ENCODE results near the gene FGA. TPM values are rescaled to one million over a fixed set of nuclear protein-coding genes. Genes with fewer than 3 reads are reported as not detected.

The FGA gene
- total RNA-seq, 1 experiment from 2014 or later: 3.9 TPM

GRCh38 chr4:154618708-154619315 is 28.3 kb upstream of the FGA start:
- BruUV-seq (replicated peaks): no TSS peak
- Histone ChIP-seq H3K9me2 (ENCODE audit: insufficient read depth) (no peaks in the 10 kb centered on the region), H3K9ac (ENCODE audit: low read length) (no peak overlapping the region), H3K9me3 (ENCODE audit: control insufficient read depth in 1 of 2, insufficient read depth in 1 of 2, low read depth in 1 of 2, low read length in 2 of 2) (no peaks in the 10 kb centered on the region), H3K27ac (ENCODE audit: low read depth, low read length) (no peak overlapping the region), H3K79me2 (ENCODE audit: insufficient read depth, low read length) (no peaks in the 10 kb centered on the region), H3K27me3 (ENCODE audit: insufficient read depth, low read length) (no peaks in the 10 kb centered on the region), H3K4me3 (replicated peaks in 1 of 2; ENCODE audit: low read depth in 1 of 2, low read length in 2 of 2) (no peak overlapping the region), H3K4me1 (ENCODE audit: control insufficient read depth in 1 of 2, insufficient read depth in 2 of 2, low read length in 2 of 2) (peaks cover 0 to 3% of the 10 kb centered on the region in 2 experiments; a peak in 1 of 4 replicates), H3K4me2 (ENCODE audit: low read length) (no peak overlapping the region), H2AFZ (ENCODE audit: low read depth, low read length, poor library complexity, severe bottlenecking) (peak overlapping the region; percentile 79), H4K20me1 (ENCODE audit: insufficient read depth) (no peaks in the 10 kb centered on the region), H3K36me3 (ENCODE audit: control insufficient read depth in 1 of 2, insufficient read depth in 2 of 2, low read length in 2 of 2) (no peaks in the 10 kb centered on the region)
- TF ChIP-seq CBX3 (IDR thresholded peaks at IDR 0.05; ENCODE audit: low read depth): no peak
- peak; percentile 83 for TF ChIP-seq RAD21 (IDR thresholded peaks at IDR 0.05; ENCODE audit: low read depth)
- no peak for TF ChIP-seq ZBTB33 (IDR thresholded peaks at IDR 0.05; ENCODE audit: extremely low read depth, insufficient replicate concordance, low read length)
- TF ChIP-seq CTCF (IDR thresholded peaks at IDR 0.05 in 2 of 3, conservative IDR thresholded peaks at IDR 0.05 in 1 of 3; ENCODE audit: borderline replicate concordance in 1 of 3, insufficient read depth in 1 of 3, low read depth in 2 of 3, low read length in 2 of 3): peak; percentile 77 to 83 (median 81)
- ChIA-PET CTCF (interaction anchor here (0.7 to 9.5 kb wide), 32 partner anchors 8 to 833 kb away, joined by 3 to 175 read pairs (median 5); partner anchors contain the start of genes FGA, FGB and PLRG1), POLR2A (interaction anchor here (0.9 to 1.2 kb wide), 3 partner anchors 60 to 68 kb away, joined by 4 to 6 read pairs (median 4); partner anchors contain the start of gene PLRG1), RAD21 (ENCODE audit: low non-redundant PET in 1 of 2, low total read pairs in 2 of 2, uncharacterized antibody in 2 of 2, unreplicated experiment in 2 of 2) (interaction anchor here (1.0 to 2.5 kb wide), 5 partner anchors 59 to 69 kb away, joined by 3 to 16 read pairs (median 7); partner anchors contain the start of gene PLRG1 (in 1 of the 2))
- ATAC-seq (peak; percentile 89), DNase-seq (ENCODE audit: low read depth, low spot score) (peak; percentile 51)
- intact Hi-C loops (cut with micrococcal nuclease): loop anchor here (1.0 to 10.0 kb wide), 3 partner anchors 60 to 844 kb away; no protein-coding TSS in a partner anchor
